ENCODE measurements around the gene OTUD3.

GRCh38 chr1:19909971-19910370 lies 27.8 kb downstream of the OTUD3 start:
- no peak for TF ChIP-seq EZH2 (IDR thresholded peaks at IDR 0.05; ENCODE audit: borderline replicate concordance, low read length)
- TF ChIP-seq CTCF (IDR thresholded peaks at IDR 0.05; ENCODE audit: low read length): no peak
